HepG2 (cell line): ENCODE measurements around the gene TMIGD2. TPM values are rescaled to one million over a fixed set of nuclear protein-coding genes. Genes with fewer than 3 reads are reported as not detected.
A peak's percentile ranks its signal among the peaks of the same experiment; 100 is the strongest.

ENCODE experiments used
- ATAC-seq: fragments of 200-7000 bp; cut with Tn5 transposase; 3 replicates; pipeline ENCODE4 v1.9.1; 2020; ENCODE audit warnings: mild to moderate bottlenecking, moderate library complexity
- BruUV-seq: library from RNA; stranded (reverse); fragments of 400-500 nt; replicated peaks from 2 replicates; lab custom pipeline; 2021; lab: Mats Ljungman, UMichigan
- CTCF ChIA-PET: fragments of 300-600 bp; formaldehyde crosslinking; extraction: SDS; loops from one replicate; lab custom pipeline; 2021; ENCODE audit warnings: low total read pairs, inconsistent platforms, low intra/inter-chr PET ratio; lab: Yijun Ruan, JAX
- POLR2A ChIA-PET: fragments of 350-600 bp; sonication (Branson Sonifier 250); formaldehyde crosslinking; loops from one replicate; lab custom pipeline; 2020; ENCODE audit warnings: antibody characterized with exemption, inconsistent platforms; lab: Yijun Ruan, JAX
- DNase-seq: peaks from one replicate; pipeline ENCODE4 v3.0.0-alpha.2; 2015; ENCODE audit warnings: low spot score
- FAIRE-seq: peaks from 3 replicates; lab custom pipeline; 2011; peaks lifted over from hg19 to GRCh38; lab: Jason Lieb, UNC
- H2AFZ ChIP-seq: one replicate; pipeline ENCODE4 v1.6.1; 2011; ENCODE audit warnings: low read length, inconsistent platforms
- H3K27ac ChIP-seq: fragments of 300-600 bp; 3 replicates; pipeline ENCODE4 v1.8.0; 2011; ENCODE audit warnings: mixed run types, mild to moderate bottlenecking, mixed read lengths, low read length, inconsistent platforms; ENCODE audit not compliant: insufficient read depth; ENCODE audit errors: extremely low read length
- H3K27me3 ChIP-seq, 2 experiments: fragments of 200-600 bp in 1 of 2; 2 replicates in 1 of 2; 3 replicates in 1 of 2; pipeline versions ENCODE4 v1.6.0 to v1.8.0; 2011; ENCODE audit warnings: low read length in 2 of 2, mild to moderate bottlenecking in 2 of 2, moderate library complexity in 2 of 2, inconsistent platforms in 1 of 2; ENCODE audit not compliant: insufficient read depth in 2 of 2, control insufficient read depth in 1 of 2
- H3K36me3 ChIP-seq, 2 experiments: fragments of 200-600 bp in 1 of 2; replicated peaks in 1 of 2; 2 replicates in 1 of 2; 3 replicates in 1 of 2; pipeline versions ENCODE4 v1.5.1 to v1.8.0; 2011; ENCODE audit warnings: low read length in 2 of 2, inconsistent platforms in 1 of 2; ENCODE audit not compliant: insufficient read depth in 2 of 2, control insufficient read depth in 1 of 2
- H3K4me1 ChIP-seq: 2 replicates; pipeline ENCODE4 v1.5.1; 2012; ENCODE audit warnings: low read length, inconsistent platforms; ENCODE audit not compliant: insufficient read depth
- H3K4me2 ChIP-seq: 2 replicates; pipeline ENCODE4 v1.6.0; 2011; ENCODE audit warnings: low read depth, low read length, inconsistent platforms
- H3K4me3 ChIP-seq, 3 experiments: fragments of 200-600 bp in 1 of 3; sonication (generic), shearing (Covaris generic) in 1 of 3; replicated peaks in 1 of 3; 2 replicates each; pipeline ENCODE4 v1.5.1; 2011 to 2016; ENCODE audit warnings: low read length in 3 of 3, inconsistent platforms in 2 of 3, low read depth in 2 of 3, mild to moderate bottlenecking in 2 of 3, control low read depth in 1 of 3, mixed read lengths in 1 of 3; ENCODE audit not compliant: insufficient read depth in 1 of 3
- H3K79me2 ChIP-seq: one replicate; pipeline ENCODE4 v1.6.1; 2011; ENCODE audit warnings: low read length, inconsistent platforms; ENCODE audit not compliant: insufficient read depth
- H3K9ac ChIP-seq: 2 replicates; pipeline ENCODE4 v1.6.0; 2011; ENCODE audit warnings: mild to moderate bottlenecking, low read depth, low read length, inconsistent platforms; ENCODE audit not compliant: insufficient read depth
- H3K9me3 ChIP-seq: 2 replicates; pipeline ENCODE4 v1.5.1; 2012; ENCODE audit warnings: mild to moderate bottlenecking, low read length
- H4K20me1 ChIP-seq: 2 replicates; pipeline ENCODE4 v1.6.0; 2011; ENCODE audit warnings: inconsistent platforms, mild to moderate bottlenecking, low read length, moderate library complexity; ENCODE audit not compliant: insufficient read depth
- CTCF ChIP-seq: sonication (generic); formaldehyde crosslinking; IDR thresholded peaks from 2 replicates; pipeline ENCODE4 v1.5.0; 2020; ENCODE audit warnings: mild to moderate bottlenecking, missing genetic modification reagents, moderate library complexity
- GRHL1 ChIP-seq: sonication (generic); formaldehyde crosslinking; conservative IDR thresholded peaks from 2 replicates; pipeline ENCODE4 v1.8.0; 2022; ENCODE audit warnings: missing genetic modification reagents
- SMAD9 ChIP-seq: sonication (generic); formaldehyde crosslinking; IDR thresholded peaks from 2 replicates; pipeline ENCODE4 v1.5.1; 2020; ENCODE audit warnings: mild to moderate bottlenecking, missing genetic modification reagents
- YY1 ChIP-seq: IDR thresholded peaks from 2 replicates; pipeline ENCODE4 v1.6.1; 2011; ENCODE audit warnings: low read length, low read depth, moderate library complexity, mild to moderate bottlenecking; ENCODE audit not compliant: insufficient read depth, insufficient replicate concordance
- ZNF629 ChIP-seq: sonication (generic); formaldehyde crosslinking; conservative IDR thresholded peaks from 2 replicates; pipeline ENCODE4 v1.5.0; 2020; ENCODE audit warnings: missing genetic modification reagents
- WGBS: methylation state at CpG from one replicate; pipeline ENCODE4 v1.1.6; 2017; ENCODE audit warnings: low lambda C conversion rate; 5-methylcytosine and 5-hydroxymethylcytosine counted together
- in situ Hi-C: cut with HindIII; loops from 2 replicates; pipeline ENCODE4 v1.10.0; 2017; ENCODE audit warnings: low pct_unique_long_range_greater_than_20kb; ENCODE audit not compliant: extremely low pct_ligation_motif_present
- intact Hi-C: fragments of 100-400 bp; cut with micrococcal nuclease; formaldehyde crosslinking; loops from one replicate; pipeline ENCODE4 v1.10.0; 2022; ENCODE audit not compliant: unreplicated experiment
- polyA plus RNA-seq, 8 experiments: library from polyadenylated mRNA; depleted of rRNA in 3 of 8; stranded (reverse) in 7 of 8; unstranded in 1 of 8; fragments of >200 nt; fragmentation: Illumina TruSeq in 4 of 8; extraction: Trizol in 4 of 8; gene quantifications; 2 replicates each; pipeline versions ENCODE4 v1.2.1 to v1.2.3, GENCODE V29; 2011 to 2016; ENCODE audit warnings: low read depth in 4 of 8, missing spikeins in 1 of 8, mixed read lengths in 1 of 8; ENCODE audit not compliant: insufficient read depth in 1 of 8
- total RNA-seq, 5 experiments: library from RNA; depleted of rRNA; stranded (reverse); fragments of >200 nt; fragmentation: Illumina TruSeq; extraction: Trizol; gene quantifications; 2 replicates each; pipeline ENCODE4 v1.2.3, GENCODE V29; 2016; ENCODE audit warnings: low read depth in 1 of 5

The TMIGD2 gene
- total and polyA plus RNA-seq, 2 of the 13 experiments (the other 11 are each of a cell fraction or from before 2014, with no cell fraction given): 0.11 to 1.0 TPM

- DNase-seq (no peak), ATAC-seq (no peak), FAIRE-seq (no peak)
- H3K4me3 ChIP-seq: no peak overlapping the region
- no peak overlapping the region for H3K27ac ChIP-seq
- H4K20me1 ChIP-seq: no peaks in the 10 kb centered on the region
- ChIA-PET POLR2A (no interaction called here), CTCF (no interaction called here)
- WGBS: 95% methylated on average over 6 of the region's 6 CpGs
- in situ Hi-C loops: no loop called here
- H3K9ac ChIP-seq: no peak overlapping the region
- no peaks in the 10 kb centered on the region for H3K79me2 ChIP-seq
- no peak overlapping the region for H2AFZ ChIP-seq
- no peak overlapping the region for H3K4me2 ChIP-seq
- BruUV-seq: no TSS peak
- peaks cover 21 to 55% of the 10 kb centered on the region in 2 experiments; a peak in 4 of 5 replicates for H3K36me3 ChIP-seq
- peaks cover 5% of the 10 kb centered on the region for H3K9me3 ChIP-seq
- H3K4me1 ChIP-seq: no peaks in the 10 kb centered on the region
- H3K27me3 ChIP-seq: no peaks in the 10 kb centered on the region; a peak in 1 of 5 replicates
- intact Hi-C loops: no loop called here
- TF ChIP-seq SMAD9 (CRISPR knock-in tag) (no peak), ZNF629 (0 out of 2 replicates have a peak, but pooled peaks have one; percentile 6)
Measured at GRCh38 chr19:4257025-4257424, 45.2 kb downstream of the TMIGD2 start.

- DNase-seq (no peak), ATAC-seq (no peak), FAIRE-seq (no peak)
- no TSS peak for BruUV-seq
- no peaks in the 10 kb centered on the region for H3K4me1 ChIP-seq
- no peak overlapping the region for H3K4me3 ChIP-seq
- peak; percentile 31 for TF ChIP-seq YY1
- TF ChIP-seq CTCF (CRISPR knock-in tag): peak; percentile 39
- no peak for TF ChIP-seq GRHL1 (CRISPR knock-in tag)
- in situ Hi-C loops: no loop called here
- H3K4me2 ChIP-seq: no peak overlapping the region
- CTCF ChIA-PET: no interaction called here
- H2AFZ ChIP-seq: no peak overlapping the region
- no peak overlapping the region for H3K27ac ChIP-seq
- H3K36me3 ChIP-seq: peaks cover 19 to 57% of the 10 kb centered on the region in 2 experiments; a peak in 4 of 5 replicates
- POLR2A ChIA-PET: interaction anchor here (1.4 kb wide), 1 partner anchor 10 kb away, joined by 4 read pairs; no protein-coding TSS in a partner anchor
- no peak overlapping the region for H3K9ac ChIP-seq
- H3K9me3 ChIP-seq: peaks cover 5% of the 10 kb centered on the region
- H3K27me3 ChIP-seq: no peaks in the 10 kb centered on the region; a peak in 1 of 5 replicates
- no CpG with 5 or more reads among the region's 4 CpGs for WGBS
- no peaks in the 10 kb centered on the region for H4K20me1 ChIP-seq
- no peaks in the 10 kb centered on the region for H3K79me2 ChIP-seq
- intact Hi-C loops: no loop called here
Measured at GRCh38 chr19:4256563-4256962, 45.6 kb downstream of the TMIGD2 start.
